Lower leg skin (tissue), 4 donors: ENCODE results near the gene EME2. TPM values are rescaled to one million over a fixed set of nuclear protein-coding genes. Genes with fewer than 3 reads are reported as not detected.

Experiments used
- DNase-seq, 2 donors: peaks; one replicate each; pipeline ENCODE4 v3.0.0-alpha.2; 2019; ENCODE audit warnings: low spot score in 2 of 2
- H3K4me3 ChIP-seq: fragments of 200-600 bp; sonication (generic); 2 replicates; pipeline ENCODE4 v1.5.1; 2017; ENCODE audit warnings: mild to moderate bottlenecking, low read depth; ENCODE audit not compliant: poor library complexity, severe bottlenecking
- POLR2A ChIP-seq, 2 donors: fragments of 450-650 bp; IDR thresholded peaks; one replicate each; pipeline ENCODE4 v1.6.1; 2016 to 2017; ENCODE audit warnings: antibody characterized with exemption in 2 of 2, mild to moderate bottlenecking in 1 of 2, moderate library complexity in 1 of 2
- WGBS, 2 donors: methylation state at CpG; one replicate each; pipeline ENCODE4 v1.1.5; 2018; 5-methylcytosine and 5-hydroxymethylcytosine counted together
- intact Hi-C: fragments of 100-400 bp; cut with DNase I; formaldehyde crosslinking; loops from one replicate; pipeline ENCODE4 v1.15.0; 2023; ENCODE audit warnings: low total_unique reads
- total RNA-seq, 4 donors: library from RNA; depleted of rRNA; stranded (reverse); fragments of >200 nt; gene quantifications; one replicate each; pipeline ENCODE4 v1.1.0, GENCODE V29; 2016
- TF ChIP-seq, protein P1 (sequence below), 3 donors: fragments of 450-650 bp; IDR thresholded peaks; one replicate each; pipeline ENCODE4 v1.5.1; 2016; ENCODE audit warnings: antibody characterized with exemption in 3 of 3, mild to moderate bottlenecking in 3 of 3, moderate library complexity in 2 of 3

EME2 gene
- total RNA-seq, 4 donors from 2014 or later, result 7.6 to 22.3 (median 13.0) TPM

DNA sequence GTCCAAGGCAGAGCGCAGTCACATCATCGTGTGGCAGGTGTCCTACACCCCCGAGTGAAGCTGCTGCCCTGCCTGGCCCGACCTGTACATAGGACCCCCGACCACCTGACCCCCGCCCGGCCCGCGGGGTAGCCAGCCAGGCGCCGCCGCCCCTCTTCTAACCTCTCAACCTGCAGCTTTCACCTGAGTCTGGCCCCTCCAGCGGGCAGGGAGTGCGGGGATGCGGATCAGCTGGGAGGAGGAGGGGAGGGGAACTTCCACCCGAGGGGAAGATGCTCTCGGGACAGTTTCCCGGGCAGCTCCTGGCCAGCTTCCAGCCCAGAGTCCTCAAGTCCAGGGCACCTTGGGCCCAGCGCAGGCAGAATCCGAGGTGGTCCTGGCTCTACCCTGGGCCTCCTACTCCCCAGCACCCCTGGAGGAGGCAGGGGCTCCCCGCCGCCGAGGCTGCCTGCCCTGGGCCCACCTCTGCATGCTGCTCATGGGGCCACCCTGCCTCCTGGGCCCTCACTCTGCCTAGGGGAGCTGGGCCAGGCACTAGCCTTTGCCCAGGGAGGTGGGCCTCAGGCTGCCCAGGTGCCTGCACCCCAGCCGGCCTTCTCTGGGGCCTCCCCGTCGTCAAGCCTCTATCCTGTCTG is 3.7 kb upstream of the EME2 start:
- DNase-seq, result no peak
- H3K4me3 ChIP-seq, result no peak overlapping the region
- no peak for TF ChIP-seq POLR2A (IDR thresholded peaks at IDR 0.05)
- TF ChIP-seq, protein P1, sequence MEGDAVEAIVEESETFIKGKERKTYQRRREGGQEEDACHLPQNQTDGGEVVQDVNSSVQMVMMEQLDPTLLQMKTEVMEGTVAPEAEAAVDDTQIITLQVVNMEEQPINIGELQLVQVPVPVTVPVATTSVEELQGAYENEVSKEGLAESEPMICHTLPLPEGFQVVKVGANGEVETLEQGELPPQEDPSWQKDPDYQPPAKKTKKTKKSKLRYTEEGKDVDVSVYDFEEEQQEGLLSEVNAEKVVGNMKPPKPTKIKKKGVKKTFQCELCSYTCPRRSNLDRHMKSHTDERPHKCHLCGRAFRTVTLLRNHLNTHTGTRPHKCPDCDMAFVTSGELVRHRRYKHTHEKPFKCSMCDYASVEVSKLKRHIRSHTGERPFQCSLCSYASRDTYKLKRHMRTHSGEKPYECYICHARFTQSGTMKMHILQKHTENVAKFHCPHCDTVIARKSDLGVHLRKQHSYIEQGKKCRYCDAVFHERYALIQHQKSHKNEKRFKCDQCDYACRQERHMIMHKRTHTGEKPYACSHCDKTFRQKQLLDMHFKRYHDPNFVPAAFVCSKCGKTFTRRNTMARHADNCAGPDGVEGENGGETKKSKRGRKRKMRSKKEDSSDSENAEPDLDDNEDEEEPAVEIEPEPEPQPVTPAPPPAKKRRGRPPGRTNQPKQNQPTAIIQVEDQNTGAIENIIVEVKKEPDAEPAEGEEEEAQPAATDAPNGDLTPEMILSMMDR (IDR thresholded peaks at IDR 0.05), result no peak
- intact Hi-C loops, result no loop called here
- WGBS, 2 donors, result 73 to 77% methylated on average over 23 to 25 of the region's 26 CpGs

DNA sequence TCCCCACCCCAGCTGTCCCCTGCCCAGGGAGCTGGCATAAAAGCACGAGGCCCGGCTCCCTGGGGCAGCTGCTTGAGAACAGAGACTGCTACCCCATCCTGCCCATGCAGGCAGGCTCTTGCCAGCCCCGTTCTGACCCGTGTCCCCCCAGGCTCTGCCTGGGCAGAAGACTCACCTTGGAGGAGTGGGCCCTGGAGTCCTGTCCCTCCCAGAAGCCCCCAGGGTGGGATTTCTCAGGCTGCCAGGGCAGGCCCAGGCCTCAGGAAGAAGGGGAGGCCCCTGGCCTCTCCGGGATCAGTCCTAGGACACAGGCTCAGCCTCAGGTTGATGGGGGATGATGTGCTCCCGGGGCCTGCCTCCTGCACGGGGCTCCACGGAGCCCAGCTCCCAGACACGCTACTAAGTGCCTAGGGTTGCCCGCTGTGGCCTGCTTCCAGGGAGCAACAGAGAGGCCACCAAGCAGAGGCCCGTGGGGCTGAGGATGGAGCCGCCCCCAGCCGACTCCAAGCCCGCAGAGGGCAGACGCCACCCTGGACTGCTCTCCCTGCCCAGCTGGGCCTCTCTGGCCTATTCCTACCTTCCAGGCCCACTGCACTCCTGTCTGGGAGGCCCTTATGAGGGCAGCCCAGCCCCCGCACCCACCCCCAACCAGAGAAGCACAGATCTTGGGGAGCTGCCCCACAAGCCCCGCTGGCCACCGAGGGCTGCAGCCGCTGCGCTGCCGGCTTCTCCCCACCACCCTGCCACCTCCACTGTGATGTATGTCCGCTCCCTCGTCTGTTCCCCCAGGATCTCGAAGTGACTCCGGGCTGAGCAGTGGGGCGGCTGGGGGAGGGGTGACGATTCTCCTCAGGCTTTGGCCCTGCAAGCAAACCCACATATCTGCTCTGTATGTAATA is 3.0 kb upstream of the EME2 start:
- intact Hi-C loops, result no loop called here
- TF ChIP-seq POLR2A (IDR thresholded peaks at IDR 0.05), result no peak
- TF ChIP-seq, protein P1 (IDR thresholded peaks at IDR 0.05), result no peak
- no peak for DNase-seq
- no peak overlapping the region for H3K4me3 ChIP-seq
- 71 to 72% methylated on average over 19 to 20 of the region's 27 CpGs for WGBS, 2 donors

DNA sequence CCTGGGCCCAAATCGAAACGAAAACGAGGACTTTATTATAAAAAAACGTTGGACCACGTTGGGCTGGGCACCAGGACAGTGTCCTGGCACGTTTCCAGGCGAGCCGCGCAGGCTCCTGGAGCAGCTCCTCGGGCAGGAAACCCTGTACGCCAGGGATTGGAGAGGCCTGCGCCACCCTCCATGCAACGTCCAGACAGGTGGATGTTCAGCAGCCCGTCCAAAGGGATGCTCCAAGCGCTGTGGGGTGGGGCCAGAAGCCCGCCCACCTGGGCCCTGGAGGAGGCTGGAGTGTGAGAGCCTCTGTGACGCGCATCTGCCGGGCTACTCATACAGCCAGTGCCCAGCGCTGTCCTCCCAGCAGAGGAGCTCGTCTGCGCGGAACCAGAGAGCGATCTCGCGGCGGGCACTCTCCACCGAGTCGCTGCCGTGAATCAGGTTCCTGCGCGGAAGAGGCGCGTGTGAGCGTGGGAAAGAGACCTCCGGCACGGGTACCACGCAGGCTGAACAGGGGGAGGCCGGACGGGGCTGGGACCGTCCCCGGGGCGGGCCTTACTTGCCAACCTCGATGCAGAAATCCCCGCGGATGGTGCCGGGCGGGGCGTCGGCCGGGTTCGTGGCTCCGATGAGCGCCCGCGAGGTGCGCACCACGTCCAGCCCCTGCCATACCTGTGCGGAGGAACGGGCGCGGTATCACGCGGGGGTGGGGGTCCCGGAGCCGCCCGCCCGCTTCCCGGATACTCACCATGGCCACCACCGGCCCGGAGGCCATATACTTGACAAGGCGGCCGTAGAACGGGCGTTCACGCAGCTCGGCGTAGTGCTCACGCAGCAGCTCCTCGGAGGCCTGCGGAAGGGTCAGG is 2.1 kb upstream of the EME2 start:
- 6 to 7% methylated on average over 16 to 65 of the region's 81 CpGs for WGBS, 2 donors
- TF ChIP-seq, protein P1 (IDR thresholded peaks at IDR 0.05), result no peak
- TF ChIP-seq POLR2A (IDR thresholded peaks at IDR 0.05), result no peak
- H3K4me3 ChIP-seq, result peak overlapping the region; percentile 95
- intact Hi-C loops, result no loop called here
- no peak for DNase-seq

DNA sequence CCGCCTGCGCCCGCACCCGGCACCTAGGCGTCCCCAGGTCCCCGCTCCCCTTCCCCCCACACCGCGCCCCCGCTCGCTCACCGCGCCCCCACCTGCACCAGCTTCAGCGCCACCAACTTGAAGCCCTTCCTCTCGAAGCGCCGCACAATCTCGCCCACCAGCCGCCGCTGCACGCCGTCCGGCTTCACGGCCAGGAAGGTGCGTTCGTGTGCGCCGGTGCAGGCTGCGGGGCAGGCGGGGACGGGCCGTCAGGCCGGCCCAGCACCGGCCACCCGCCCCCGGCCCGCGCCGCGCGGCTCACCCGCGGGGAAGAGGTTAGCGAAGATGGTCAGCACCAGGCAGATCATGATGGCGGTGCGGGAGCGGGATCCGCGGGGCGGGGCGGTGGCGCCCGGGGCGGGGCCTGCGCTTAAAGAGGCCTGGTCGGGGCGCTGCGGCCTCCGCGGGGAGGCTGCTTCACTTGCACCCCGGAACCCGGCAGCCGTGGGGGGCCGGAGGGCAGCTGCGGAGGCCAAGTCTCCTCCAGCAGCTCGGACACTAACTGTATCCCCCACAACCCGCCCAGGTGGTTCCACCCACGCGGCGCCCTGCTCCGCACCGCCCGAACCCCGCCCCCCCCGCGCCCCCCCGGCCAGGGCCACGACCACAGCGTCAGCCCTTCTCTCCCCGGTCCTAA is 1.3 kb upstream of the EME2 start, which contains the start of gene NME3:
Gene NME3 (minus strand): TSS at position 356 of the 676 bp plus-strand sequence. CDS start 9 bp downstream, at position 347.
- intact Hi-C loops, result no loop called here
- DNase-seq, result peak; percentile 74 to 96
- no peak for TF ChIP-seq POLR2A (IDR thresholded peaks at IDR 0.05)
- TF ChIP-seq, protein P1 (IDR thresholded peaks at IDR 0.05), result no peak
- 2% methylated on average over 67 of the region's 79 CpGs; no CpG with 5 or more reads in 1 of the 2 donors for WGBS, 2 donors
- peak within 1 kb of the TSS; percentile 95 for H3K4me3 ChIP-seq

DNA sequence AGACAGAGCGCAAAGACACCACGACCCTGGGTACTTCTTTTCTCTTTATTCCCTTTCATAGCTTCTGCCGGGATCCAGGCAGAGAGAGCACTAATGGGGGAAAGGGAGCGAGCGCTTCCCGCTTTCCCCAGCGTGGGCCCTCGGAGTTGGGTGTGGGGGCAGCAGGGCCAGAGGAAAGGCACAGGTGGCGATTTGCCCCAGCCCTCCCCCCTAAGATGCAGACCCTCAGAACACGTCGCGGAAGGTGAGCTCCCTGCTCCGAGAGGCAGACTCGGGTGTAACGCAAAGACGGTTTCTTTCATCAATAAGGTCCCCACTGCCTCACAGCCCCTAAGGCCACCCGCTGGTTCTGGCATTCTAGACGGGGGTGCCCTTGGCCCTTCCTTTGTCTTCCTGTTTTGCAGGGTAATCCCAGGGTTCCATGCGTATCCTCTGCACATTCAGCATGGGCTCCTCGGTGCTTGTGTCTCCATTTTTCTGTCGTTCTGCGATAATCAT is 697 bp upstream of the EME2 start:
- TF ChIP-seq POLR2A (IDR thresholded peaks at IDR 0.05), result no peak
- TF ChIP-seq, protein P1 (IDR thresholded peaks at IDR 0.05), result no peak
- WGBS, 2 donors, result 5 to 7% methylated on average over 22 of the region's 22 CpGs
- intact Hi-C loops, result no loop called here
- DNase-seq, result no peak
- H3K4me3 ChIP-seq, result peak overlapping the region; percentile 69
